ENCODE measurements around the gene UMOD.

UMOD gene

DNA sequence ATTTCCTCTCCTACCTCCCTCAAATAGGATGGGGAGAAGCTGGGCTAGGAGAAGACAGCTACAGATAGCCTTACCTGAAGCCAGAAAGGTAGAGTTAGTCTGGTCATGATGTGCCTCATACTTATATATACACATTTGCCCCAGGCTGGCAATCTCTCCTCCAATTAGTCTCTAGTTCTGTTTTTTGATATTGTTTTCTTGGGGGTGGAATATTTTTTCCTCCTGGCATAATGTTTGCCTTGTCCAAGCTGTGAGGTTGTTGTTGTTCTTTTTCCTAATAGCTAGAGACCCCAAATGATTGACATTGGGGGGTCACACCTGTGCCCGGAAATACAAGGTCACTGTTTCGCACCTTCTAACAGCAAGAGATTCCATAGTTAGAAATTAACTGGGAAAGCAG, at the start of gene UMOD:
TSS of gene UMOD (minus strand) at position 101 of the 400 bp plus-strand sequence. CDS start 1,978 bp downstream, outside the sequence.
- DNase-seq (ENCODE audit: low read depth in 2 of 2, low spot score in 1 of 2): no peak

DNA sequence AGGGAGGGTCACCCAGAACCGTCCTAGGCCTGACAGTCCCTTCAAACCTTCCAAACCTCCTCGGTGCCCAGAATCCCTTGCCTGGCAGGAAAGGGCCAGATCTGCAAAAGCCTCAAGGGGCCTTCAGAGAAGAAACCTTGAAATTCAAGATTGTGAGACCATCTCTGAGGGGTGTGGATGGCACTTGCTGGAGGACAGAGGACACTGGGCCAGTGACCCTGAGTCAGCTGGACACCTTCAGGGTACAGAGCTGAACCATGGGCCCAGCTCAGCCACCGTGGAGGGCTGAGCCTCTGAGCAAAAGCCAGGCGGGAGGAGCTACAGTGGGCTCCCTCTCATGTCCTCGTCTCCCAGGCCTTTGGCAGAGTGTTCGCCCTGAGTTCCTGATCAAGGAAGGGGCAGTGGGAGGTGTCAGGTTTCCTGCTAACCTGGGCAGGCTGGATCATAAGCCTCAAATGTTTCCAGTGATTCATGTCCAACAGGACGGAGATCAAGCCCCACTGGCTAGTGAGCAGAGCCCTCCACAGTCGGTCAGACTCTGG, 49.0 kb upstream of the UMOD start:
- DNase-seq (ENCODE audit: low read depth in 2 of 2, low spot score in 1 of 2): no peak

DNA sequence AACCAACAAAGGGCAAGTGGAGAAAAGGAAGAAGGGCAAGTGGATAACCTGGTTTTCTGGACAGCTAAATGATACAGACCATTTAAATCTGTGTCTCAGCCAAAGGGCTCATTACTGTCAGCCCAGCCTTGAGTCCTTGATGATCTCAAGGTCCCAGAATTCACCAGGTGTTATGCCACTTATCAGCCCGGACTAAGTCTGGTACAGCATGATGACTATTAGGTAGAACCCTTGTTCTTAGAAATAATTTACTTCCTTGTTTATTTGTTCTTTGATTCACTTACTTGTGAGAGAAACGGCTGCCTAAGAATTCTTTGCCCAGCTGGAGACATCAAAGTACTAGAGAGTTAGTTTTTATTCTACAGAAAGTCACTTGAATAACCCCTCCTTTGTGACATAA, 48.6 kb upstream of the UMOD start:
- no peak for DNase-seq (ENCODE audit: low read depth in 2 of 2, low spot score in 1 of 2)

DNA sequence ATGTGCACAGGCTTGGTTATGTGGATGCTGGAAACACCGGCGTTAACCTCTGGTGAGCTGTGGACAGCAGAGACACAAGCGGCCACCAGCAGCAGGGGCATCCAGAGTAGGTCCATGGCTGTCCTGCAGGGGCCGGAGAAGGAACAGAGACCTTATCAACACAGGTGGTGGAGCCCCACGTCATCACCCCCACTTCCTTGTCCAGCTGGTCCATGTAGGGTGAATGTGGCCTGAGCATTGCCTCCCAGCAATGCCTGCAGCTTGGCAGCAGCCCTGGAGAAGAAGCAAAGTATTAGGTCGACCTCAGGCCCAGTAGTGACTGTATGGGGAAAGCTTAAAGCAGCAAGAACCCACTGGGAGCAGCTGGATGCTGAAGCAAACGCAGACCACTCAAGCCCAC, 46.7 kb upstream of the UMOD start:
- DNase-seq (ENCODE audit: low read depth in 2 of 2, low spot score in 1 of 2): no peak

DNA sequence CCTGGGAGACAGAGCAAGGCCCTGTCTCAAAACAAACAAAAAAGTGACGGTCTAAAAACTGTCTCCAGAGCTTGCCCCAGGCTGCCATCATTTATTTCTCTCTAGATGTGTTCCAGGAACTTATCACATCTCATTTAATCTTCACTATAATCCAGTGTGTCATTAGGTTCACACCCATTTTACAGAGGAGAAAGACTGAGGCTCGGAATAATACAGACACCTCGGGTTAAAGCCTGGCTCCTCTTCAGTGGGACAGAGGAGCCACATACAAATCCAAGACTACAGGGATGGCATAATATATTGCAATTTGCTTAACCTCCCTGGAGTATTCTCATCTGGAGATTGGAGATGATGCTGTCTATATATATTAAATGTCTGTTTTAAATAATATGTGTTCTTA, 46.1 kb upstream of the UMOD start:
- DNase-seq (ENCODE audit: low read depth in 2 of 2, low spot score in 1 of 2): no peak

DNA sequence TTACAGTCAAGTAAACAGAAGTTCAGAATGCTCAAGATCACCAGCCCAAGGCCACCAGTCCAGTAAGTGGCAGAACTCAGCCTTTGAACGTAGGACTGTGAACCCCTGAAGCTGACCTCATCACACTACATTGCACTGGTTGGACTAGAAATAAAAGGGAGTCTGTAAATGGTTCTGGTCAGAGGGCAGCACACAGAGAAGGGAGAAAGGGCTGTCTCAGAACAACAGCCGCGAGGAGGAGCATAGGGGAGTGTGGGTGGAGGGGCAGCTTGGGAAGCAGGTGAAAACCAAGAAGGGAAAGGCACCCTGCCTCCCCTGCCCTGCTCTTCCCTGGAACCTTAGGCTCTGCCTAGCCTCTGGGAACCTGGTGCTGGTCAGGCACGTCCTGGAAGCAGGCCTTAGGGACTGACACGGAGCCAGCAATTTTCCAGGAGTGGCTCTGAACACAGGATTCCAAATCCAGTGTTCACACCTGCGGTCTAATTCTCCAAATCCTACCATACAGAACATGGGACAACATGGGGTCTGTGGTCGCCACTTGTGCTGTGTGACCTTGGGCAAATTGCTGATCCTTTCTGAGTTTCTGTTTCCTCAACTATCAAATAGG, 45.1 kb upstream of the UMOD start:
- no peak for DNase-seq (ENCODE audit: low read depth in 2 of 2, low spot score in 1 of 2)

DNA sequence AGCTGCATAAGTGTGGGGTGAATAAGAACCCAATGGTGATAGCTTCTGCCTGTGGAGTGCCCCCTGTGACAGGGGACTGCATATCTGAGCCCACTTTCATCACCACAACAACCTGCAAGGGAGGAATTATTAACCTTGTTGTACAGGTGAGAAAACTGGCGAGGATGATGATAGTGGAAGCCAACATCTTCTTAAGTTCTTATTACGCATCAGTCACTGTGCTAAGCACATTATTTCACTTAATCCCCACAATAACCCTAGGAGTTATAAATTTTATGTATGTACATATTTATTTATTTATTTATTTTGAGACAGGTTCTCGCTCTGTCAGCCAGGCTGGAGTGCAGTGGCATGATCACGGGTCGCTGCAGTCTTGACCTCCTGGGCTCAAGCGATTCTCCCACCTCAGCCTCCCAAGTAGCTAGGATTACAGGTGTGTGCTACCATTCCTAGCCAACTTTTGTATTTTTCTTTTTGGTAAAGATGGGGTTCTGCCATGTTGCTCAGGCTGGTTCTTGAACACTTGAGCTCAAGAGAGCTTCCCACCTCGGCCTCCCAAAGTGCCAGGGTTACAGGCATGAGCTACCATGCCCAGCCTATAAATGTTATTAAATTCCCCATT, 44.4 kb upstream of the UMOD start:
- DNase-seq (ENCODE audit: low read depth in 2 of 2, low spot score in 1 of 2): no peak

DNA sequence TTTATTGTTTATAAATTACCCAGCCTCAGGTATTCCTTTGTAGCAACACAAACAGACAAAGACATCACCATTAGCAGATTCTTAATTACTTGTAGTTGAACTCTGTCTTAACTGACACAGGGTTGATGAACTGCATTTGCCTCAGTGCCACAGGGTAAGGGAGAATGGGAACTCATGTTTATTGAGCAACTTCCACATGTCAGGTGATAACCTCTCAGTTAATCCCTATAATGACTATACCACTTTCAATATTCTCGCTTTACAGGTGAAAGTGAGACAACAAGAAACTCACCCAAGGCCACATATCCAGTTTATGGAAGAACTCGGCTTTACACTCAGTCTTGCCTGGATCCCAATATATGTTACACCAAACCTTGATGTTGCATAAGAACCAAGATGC, 43.4 kb upstream of the UMOD start:
- DNase-seq (ENCODE audit: low read depth in 2 of 2, low spot score in 1 of 2): no peak

DNA sequence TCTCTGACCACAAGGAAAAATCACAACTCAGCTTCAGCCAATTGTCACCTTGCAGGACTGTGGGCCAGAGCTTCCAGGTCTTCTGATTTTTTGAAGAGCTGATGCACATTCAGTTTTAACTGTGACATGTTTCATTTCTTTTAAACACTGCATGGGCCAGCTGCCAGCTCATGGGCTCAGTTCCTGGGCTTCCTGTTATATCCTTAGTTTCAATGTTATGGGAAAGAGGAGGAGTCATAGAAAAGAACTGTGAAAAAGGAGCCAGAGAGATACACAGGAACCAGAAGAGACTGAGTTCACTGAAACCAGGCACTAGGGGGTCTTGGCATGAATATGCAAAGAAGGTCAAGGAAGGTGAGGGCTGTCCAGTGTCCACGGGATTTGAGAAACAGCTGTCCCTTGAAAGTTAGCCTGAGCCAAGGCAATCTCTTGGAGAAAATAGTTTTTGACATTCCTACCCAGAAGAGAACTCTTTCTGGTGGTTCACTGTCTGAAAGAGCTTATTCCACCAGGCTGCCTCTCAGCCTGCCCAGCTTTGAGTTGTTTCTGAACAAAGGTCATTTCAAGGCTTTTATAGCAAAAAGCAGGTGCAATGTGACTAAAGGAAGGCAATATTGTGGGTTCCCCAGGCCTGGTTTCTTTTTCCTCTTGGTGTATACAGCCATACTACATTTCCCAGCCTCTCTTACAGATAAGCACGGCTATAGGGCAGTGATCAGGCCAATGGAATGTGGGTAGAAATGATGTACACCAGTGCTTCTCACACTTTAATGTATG, 41.5 kb upstream of the UMOD start:
- DNase-seq (ENCODE audit: low read depth in 2 of 2, low spot score in 1 of 2): no peak

DNA sequence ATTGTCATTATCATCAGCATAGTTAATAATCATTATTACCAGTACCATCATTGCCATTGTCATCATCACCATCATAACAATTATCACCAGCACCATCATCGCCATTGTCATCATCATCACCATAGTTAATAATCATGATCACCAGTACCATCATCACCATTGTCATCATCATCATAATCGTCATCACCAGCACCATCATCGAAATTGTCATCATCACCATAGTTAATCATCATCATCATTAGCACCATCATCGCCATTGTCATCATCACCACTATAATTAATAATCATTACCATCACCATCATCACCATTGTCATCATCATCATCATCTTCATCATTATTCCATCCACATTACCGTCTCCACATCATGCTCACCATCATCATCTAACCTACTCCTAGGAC, 38.5 kb upstream of the UMOD start:
- DNase-seq (ENCODE audit: low read depth in 2 of 2, low spot score in 1 of 2): no peak

DNA sequence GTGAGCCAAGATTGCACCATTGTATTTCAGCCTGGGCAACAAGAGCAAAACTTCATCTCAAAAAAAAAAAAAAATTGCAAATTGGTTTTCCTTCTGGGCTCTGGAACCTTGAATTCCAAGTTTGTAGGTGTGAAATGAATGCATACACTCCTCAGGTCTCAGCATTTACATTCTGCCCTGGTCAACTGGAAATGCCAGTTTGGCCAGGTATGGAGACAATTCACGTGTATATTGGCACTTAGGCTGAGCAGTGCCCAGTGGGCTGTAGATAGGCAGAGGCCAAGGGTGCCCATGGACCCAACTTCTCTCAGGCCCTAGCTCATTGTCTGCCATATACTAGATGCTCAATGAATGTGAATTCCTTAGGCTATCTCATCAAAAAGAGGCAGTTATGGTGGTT, 36.3 kb upstream of the UMOD start:
- no peak for DNase-seq (ENCODE audit: low read depth in 2 of 2, low spot score in 1 of 2)

DNA sequence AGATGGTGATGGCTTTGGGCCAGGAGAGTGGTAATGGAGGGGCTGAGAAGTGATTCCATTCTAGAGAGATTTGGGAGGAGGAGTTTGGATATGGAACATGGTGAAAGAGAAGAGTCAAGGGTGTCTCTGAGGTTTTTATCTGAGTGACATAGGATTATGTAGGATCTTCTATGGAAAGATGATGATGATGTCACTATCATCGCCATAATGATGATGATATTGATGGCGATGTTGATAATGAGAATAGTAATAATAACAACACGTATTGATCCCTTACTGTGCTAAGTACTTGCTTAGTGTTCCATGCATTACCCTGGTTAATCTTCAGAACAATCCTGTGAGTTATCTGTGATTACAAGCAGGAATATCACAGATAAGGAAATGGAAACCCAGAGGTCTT, 35.5 kb upstream of the UMOD start:
- DNase-seq (ENCODE audit: low read depth in 2 of 2, low spot score in 1 of 2): no peak

DNA sequence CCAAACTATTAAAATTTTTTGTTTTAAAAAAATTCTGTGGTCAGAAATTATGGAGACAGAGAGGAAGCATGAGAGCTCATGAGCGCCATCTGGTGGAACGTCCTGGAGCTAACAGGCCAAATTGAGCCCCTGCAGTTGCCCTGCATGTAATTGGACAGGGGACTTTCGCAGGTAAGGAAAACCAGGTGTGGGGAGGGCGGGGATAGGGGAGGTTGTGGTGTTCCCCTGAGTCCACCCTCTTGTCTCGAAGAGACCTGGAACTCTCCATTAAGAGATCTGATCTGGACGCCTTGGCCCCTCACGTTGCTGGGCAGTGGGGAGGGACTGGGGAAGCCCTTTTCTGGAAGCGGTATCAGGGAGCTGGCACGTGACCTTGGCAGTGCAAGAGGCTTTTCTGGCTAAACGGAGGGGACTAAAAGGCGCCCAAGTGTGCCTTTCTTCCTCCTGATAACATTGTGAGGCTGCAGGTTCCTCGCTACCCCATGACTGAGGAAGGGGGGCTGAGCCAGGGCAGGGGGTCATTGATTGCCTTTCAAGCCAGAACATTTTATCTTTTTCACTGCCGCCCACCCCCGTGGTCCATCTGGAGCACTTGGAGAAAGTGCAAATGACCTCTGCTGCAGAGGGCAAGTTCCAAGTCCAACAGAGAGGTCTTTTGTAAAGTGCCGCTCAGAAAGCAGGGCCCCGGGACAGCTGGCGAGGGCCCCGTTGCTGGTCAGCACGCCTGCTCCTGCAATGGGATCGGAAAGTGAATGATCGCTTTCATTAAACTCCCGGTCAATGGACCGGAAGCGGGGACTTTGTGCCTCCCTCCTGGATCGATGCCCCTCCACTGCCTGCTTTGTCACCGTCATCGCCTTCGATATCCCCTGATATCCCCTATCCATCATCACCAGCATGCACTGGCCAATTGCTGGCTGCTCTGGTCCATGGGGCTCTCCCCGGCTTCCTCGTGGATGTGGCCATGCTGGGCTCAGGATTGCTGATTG, 33.6 kb upstream of the UMOD start:
- peak in 1 of 2 donors; percentile 21 for DNase-seq (ENCODE audit: low read depth in 2 of 2, low spot score in 1 of 2)

DNA sequence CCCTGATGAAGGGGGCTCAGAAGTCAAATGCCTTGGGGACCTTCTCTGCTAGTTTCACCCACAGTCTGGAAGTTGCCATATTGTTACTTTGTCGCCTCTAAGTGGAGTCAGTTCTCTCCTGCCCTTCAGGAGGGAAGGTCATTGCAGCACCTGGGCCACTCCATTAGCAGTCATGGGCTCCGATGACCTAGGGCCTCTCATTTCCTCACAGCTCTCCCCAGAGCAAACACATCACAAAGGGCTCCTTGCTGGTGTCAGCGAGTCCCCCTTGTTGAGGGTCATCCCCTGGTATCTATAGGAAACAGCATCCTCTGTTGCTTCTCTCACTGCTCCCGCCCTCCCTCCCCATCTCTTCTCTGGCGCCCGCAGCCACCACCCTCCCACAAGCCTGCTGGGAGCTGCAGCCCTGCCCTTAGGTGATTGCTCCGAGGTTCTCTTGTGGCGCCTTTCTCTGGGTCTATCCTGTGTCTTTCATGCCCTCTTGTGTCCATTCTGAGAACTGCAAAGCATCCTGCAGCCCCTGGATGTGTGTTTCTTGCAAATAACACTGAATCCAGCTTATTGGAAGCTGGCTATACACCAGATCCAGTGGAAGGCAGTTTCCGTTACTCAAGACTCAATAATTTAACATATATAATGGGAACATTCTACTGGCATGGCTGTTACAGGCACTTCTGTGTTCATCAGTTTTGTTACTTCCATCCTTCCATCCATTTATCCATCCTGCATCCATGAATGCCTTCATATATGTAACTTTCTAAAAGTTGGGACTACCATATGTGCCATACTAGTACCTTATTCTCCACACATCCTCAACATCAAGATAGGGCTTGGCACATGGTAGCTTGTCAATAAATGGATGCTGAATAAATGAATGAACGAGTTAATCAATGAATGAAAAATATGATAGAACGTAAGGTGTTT, 30.9 kb upstream of the UMOD start:
- DNase-seq (ENCODE audit: low read depth in 2 of 2, low spot score in 1 of 2): no peak

DNA sequence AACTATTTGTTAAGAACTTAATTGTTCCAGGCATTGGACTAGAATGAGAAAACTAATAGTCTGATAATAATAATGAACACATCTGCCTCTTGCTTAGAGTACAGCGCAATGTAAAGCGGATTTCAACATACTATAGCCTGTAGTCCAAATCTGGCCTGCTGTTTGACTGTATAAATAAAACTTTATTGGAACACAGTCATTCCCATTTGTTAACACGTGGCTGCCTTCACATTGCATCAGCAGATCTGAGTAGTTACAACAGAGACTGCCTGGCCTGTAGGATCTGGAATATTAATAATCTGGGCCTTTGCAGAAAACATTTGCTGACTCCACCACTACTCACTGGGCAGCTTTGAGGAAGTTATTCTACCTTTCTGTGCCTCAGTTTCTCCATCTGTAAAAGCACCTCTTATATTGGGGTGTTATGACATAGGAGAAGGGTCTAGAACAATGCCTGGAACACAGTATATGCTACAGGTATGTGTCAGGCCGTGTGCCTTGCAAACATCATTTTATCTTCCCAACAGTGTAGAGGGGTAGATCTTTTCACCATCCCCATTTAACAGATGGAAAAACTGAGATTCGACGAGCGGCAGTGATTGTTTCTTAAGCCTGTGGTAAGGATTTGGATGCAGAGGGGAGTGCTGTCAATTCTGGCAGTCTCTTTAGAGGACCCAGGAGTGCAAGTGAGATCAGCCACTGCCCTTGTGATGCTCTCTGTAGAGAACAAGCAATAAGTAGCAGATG, 29.9 kb upstream of the UMOD start:
- DNase-seq (ENCODE audit: low read depth in 2 of 2, low spot score in 1 of 2): no peak

DNA sequence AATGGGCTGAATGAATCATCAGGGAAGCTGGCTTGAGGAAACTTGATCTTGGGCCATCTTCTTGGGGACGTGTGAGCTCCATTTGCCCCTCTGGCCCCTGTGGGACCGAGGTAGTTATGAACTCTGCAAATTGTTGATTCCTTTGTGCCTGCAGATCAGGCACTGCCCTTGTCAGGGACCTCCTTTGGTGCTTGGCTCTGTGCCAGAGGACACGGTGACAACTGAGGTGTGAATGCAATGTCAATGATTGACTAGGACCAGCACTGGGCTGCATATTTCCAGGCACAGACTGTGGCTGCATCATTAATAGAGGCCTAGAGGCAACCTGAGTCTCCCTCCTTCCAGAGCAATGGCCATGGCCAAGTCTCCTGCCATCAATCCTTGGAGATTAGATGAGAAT, 28.3 kb upstream of the UMOD start:
- no peak for DNase-seq (ENCODE audit: low read depth in 2 of 2, low spot score in 1 of 2)

DNA sequence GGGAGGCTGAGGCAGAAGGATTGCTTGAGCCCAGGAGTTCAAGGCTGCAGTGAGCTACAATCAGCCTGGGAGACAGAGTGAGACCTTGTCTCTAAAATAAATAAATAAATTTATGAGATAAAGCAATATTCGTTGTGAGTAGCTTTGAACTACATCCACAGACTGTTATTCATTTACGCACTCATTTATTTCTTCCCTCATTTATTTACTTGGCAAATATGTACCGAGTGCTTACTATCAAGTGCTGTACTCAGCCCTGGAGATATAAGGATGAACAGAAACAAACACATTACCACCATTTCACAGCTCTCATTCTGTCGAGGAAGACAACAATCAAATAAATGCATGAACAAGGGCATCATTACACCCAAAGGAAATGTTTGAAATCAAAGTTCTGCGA, 24.7 kb upstream of the UMOD start:
- no peak for DNase-seq (ENCODE audit: low read depth in 2 of 2, low spot score in 1 of 2)

DNA sequence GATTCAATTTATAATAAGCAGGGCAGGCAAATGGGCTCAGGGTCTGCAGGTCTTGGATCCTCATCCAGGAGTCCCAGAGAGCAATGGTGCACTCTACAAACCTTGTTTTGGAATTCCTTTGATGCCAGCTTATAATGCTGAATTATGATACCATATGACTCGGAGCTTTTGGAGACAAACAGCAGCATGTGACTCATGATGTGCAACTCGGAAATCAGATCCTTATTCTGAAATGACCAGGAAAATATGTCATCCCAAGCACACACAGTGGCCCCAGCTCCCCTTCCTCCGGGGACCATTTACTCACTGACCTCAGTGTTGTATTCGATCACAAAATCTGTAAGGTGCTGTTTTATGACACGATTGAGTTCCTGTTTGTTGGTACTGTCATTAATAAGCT, 20.2 kb upstream of the UMOD start:
- no peak for DNase-seq (ENCODE audit: low read depth in 2 of 2, low spot score in 1 of 2)

DNA sequence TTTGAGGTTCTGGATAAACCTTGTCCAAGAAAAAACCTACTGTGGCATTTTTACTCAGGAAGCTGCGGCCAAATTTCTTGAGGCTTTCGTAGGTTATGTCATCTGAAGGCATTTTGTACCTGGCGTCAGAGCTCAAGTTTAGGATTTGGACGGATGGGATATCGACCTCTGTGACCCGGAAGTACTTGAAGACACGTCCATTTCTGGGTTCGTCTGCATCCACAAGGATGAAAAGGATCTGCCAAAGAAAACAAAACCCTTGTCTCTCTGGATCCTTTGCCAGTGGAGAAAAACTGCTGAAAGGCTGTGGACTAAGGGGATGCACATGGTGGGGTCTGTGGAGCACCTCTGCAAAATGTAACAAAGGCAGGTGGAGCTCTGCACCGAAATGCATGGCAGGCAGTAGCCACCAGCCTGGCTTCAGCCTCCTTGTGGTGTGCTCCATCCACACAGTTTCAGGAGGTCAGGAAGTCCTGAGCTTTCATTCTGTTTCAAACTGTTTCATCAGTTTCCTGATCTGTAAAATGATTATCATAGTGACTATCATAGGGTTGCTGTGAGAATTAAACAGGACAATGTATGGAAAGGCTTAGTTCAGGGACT, 17.0 kb upstream of the UMOD start:
- DNase-seq (ENCODE audit: low read depth in 2 of 2, low spot score in 1 of 2): no peak
